Kidney glomerular epithelial cell (primary cell): ENCODE results near the gene CCDC15.

ENCODE experiments used
- DNase-seq: peaks from one replicate; lab custom pipeline; 2025; lab: John Stamatoyannopoulos, UW

CCDC15 gene

DNA sequence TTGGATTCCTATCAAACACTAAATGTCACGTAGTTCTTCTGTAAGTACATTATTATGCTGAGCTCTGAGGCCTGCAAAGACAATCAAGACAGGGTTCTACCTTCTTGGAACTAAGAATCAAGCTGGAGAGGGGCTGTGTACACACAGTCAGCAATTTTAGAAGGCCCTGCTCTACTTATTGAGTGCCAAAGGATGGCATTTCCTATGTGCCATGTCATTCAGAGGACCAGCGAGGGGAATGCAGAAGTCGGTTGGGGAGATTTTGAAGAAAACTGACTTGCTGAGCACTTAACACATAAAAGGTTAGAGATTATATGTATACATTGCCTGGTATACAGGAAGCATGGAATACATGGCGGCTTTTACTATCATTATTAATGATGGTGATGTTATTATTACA is 114.4 kb downstream of the CCDC15 start:
- no peak for DNase-seq

DNA sequence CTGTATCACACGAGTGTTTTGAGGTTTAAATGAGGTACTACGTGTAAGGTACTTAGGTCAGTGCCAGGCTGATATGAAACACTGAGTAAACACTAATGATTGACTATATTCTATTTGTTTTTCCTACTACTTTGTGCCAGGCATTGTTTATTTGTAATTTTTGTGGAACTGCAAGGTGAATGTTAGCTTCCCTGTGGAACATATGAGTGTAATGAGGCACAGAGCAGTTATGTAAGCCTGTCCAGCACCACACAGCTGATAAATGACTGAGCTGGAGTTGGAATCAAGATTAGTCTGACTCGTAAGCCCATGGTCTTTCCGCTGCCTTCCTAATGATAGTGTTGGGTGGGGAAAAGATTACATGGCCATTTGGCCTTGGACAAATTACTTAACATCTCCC is 115.0 kb downstream of the CCDC15 start:
- no peak for DNase-seq

- DNase-seq, result no peak
These were observed 115.8 kb downstream of the CCDC15 start for GRCh38 chr11:125069796-125070195.

GRCh38 chr11:125070699-125071254 is 116.8 kb downstream of the CCDC15 start:
- no peak for DNase-seq

GRCh38 chr11:125071435-125071834 is 117.4 kb downstream of the CCDC15 start:
- DNase-seq, result no peak

GRCh38 chr11:125071846-125072217 is 117.8 kb downstream of the CCDC15 start:
- no peak for DNase-seq

DNA sequence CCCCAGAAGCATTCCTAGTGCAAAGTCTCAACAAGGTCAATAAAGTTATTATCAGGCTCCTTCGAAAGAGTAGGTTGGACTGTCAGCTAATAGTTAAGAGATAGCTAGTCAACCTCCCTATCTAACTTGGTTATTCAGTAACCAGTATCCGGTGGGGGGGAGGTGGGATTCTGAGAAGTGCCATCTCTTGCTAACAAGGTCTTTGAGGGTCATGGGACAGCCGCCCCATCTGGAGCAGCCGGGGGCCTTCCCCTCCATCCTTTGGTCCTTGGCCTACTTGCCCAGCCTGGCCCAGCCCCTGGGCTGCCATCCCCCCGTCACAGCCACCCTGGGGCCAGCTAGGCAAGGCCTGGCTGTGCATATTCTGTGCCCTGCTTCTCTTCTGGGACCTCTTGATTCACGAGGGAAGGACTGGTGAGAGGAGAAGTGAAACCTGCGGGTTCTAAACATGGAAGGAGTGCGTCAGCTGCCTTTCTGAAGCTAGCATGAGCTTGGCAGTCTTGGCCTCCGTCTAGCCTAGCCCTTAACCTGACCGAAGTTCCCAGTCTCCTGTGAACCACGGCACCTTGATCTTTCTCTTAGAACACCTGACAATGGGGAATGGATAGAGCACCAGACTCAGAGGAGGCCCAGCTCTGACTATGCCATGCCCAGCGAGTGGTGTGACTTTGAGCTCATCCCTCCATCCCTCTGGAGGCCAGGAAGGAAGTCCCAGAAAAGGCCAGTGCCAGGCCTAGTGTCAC is 118.4 kb downstream of the CCDC15 start:
- no peak for DNase-seq

DNA sequence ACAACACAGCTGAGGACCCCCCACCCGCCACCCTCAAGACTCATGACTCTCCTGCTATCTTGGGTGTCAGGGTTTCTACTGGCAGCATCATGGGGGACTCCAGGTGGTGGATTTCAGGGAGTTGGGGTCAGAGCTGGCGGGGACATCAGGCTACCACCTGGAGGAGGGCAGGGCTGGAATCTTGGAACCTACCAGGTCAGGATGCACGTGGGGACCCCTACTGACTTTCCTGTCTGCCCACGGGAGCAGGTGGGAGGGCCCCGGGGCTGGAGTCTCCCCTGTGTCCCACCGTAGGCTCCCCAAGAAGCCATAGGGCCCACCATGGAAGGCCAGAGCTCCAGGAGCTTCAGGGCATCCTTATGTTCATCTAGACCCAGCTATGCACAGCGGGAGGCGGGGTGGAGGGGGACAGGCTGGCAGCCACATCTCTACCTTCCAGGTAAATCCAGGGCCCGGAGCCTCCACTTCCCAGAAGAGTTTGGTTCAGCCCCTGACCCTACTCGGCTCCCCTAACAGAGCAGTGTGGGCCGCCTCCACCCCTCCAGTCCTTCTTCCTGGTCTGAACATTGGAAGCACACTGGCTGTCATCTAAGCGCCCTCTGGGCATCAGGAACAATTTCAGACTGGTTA is 119.1 kb downstream of the CCDC15 start:
- no peak for DNase-seq

DNA sequence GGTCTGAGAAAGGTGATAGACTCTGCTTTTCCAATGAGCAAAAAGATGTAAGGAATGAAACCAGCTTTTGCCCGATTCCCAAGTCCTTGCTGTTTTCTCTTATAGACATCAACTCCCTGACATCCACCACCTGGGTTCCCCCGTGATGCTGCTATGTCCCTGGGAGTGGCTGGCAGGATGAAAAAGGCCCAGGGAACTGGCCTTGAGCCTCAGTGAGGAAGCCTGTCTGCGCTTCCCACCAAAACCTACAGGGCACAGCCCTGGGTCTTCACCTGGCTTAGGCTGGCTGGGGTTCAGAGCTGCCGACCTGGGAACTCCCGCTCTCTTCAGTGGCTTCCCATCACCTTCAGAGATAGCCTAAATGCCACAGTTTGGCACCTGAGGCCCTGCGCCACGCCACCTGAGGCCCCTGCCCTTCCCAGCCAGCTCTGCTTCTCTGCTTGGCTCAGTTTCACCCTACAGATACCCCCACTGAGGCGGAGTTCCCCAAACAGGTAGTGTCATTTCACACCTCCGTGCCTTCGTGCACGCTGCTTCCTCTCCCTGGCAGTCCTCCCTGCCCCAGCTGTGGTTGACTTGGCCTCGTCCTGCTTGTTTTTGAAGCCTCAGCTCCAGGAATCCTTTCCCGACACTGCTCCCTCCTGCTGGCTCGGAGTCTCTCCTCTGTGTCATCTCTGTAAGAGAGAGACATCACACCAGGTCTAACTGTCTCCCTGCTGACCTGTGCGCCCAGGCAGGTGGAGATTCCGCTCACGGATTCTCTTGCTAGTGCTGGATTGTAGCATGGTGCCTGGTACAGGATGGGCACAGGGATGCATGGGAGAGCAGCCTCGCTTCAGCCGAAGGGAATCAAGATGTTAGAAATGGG is 119.8 kb downstream of the CCDC15 start:
- DNase-seq, result no peak

DNA sequence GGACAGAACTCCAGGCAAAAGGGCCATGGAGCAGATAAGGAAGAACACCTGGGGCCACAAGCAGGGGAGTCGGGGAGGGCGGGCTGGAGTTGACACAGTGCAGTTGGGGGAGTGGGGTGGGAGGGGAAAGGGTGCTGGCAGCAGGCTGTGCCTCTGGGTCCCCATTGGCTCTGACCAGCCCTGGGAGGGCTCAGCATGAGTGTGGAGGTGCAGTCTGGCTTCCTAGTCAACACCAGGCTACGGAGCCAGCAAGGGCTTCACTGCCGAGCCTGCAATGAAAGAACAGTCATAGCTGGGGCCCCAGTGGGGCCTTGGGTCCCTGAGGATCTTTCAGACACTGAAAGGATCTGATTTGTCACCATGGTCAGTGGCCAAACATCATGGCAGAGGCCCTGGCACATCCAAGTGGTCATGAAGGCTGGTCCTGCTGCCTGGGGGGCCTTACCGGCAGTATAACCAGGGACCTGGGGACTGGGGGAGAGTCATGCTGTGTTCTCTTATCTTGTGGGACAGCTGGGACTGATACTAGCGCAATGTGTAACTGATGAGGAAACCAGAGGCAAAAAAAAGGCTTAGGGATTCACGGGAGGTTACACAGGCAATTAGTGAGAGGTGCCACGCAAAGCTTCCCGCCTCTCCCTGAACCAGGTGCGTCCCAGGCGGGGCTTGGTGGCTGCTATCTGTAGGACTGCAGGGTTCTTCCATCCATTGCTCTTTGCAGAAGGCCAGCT is 120.7 kb downstream of the CCDC15 start:
- no peak for DNase-seq

DNA sequence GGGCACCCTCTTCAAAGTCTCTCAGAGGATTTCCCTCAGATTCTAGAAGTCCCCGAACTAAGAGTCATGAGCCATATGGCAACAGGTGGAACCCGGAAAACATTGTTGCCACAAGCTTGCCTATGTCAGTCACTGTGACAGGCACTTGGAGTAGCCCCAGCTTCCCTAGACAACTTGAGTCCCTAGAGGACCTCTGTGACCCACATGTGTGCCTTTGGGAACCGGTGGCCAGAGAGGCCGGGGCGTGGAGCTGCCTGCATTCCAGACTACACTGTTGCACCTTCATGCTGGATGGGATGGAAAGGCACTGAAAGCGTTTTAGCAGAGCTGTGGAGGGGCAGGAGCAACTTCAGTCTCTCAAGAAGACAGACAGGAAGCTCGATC is 121.2 kb downstream of the CCDC15 start:
- DNase-seq, result no peak

GRCh38 chr11:125075900-125076317 is 121.9 kb downstream of the CCDC15 start:
- no peak for DNase-seq

DNA sequence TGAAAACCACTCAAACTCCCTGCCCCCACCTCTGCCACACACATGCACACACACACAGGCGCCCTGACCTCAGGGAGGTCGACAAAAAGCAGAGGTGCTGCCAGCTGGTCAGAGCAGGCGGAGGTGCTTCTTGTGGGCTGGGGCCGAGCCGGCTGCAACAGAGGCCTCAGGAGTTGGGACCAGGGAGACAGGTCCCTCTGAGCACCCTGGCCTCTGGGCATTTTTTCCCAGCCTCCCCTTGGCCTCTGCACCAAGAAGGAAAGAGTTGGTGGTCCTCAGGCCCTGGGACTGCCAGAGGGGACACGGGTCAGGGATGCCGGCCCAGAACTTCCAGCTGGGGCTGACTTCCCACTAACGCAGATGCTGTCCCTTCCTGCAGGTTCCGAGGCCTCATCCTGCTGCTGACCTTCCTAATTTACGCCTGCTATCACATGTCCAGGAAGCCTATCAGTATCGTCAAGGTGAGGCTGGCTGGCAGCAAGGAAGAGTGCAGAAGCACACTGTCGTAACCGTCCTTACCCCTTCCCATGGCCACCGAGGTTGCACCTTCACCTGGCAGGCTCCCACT is 122.5 kb downstream of the CCDC15 start:
- DNase-seq, result no peak

GRCh38 chr11:125078016-125078415 is 124.0 kb downstream of the CCDC15 start:
- no peak for DNase-seq

- no peak for DNase-seq
These were observed 124.6 kb downstream of the CCDC15 start for GRCh38 chr11:125078516-125079140.

DNA sequence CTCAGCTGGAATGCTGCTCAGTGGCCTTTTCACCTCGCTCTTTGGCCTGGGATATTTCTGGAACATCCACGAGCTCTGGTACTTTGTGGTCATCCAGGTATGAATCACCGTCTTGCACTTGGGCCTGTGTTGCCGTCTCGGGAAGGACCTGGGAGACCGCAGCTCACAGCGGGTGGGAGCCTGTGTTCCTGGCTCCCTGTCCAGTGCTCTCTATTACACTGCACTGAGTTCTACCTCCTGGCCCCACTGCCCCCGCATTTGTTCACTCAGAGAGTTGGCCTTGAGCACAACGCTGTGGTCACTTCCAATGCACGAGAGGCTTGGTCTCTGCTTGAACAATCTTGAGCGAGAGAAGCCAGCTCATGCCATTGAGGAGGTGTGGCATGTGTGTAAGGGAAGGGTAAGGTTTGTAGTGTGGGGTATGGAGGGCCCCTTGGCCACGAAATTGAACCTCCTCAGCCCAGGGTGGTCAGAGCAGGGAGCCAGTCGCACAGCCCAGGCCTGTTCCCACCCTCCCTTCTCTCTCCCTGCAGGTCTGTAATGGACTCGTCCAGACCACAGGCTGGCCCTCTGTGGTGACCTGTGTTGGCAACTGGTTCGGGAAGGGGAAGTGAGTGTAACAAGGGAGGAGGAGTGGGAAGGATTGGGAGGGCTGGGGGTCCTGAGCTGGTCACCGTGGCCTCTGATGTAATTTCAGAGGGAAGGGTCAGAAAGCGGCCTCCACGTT is 125.3 kb downstream of the CCDC15 start:
- no peak for DNase-seq

DNA sequence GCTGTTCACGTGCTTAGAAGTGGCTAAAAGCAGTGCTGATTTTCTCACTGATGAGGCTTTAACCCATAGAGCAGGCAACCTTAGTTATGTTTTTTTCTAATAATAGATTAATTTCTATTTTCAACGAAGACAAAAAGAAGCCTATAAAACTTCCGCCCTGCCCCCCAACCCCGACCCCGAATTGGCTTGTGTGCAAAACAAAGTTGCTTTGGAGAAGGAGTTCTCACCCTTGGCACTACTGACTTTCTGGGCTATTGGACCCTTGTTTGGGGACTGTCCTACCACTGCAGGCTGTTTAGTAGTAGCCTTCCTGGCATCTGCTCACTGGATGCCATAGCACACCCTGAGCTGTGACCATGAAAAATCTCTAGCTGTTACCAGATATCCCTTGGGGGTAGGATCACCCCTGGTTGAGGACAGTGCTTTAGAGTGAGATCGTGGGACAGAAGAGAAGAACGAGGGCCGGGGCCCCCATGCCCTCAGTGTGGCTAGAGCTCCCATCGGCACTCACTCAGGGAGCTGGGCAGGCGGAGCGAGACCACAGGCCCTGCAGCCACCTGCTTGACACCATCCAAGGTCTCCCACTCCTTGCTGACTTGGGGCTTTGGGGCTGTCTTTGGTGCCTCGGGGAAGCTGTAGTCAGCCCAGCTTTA is 126.0 kb downstream of the CCDC15 start:
- no peak for DNase-seq

- DNase-seq, result no peak
These were observed 126.5 kb downstream of the CCDC15 start for GRCh38 chr11:125080531-125080911.

DNA sequence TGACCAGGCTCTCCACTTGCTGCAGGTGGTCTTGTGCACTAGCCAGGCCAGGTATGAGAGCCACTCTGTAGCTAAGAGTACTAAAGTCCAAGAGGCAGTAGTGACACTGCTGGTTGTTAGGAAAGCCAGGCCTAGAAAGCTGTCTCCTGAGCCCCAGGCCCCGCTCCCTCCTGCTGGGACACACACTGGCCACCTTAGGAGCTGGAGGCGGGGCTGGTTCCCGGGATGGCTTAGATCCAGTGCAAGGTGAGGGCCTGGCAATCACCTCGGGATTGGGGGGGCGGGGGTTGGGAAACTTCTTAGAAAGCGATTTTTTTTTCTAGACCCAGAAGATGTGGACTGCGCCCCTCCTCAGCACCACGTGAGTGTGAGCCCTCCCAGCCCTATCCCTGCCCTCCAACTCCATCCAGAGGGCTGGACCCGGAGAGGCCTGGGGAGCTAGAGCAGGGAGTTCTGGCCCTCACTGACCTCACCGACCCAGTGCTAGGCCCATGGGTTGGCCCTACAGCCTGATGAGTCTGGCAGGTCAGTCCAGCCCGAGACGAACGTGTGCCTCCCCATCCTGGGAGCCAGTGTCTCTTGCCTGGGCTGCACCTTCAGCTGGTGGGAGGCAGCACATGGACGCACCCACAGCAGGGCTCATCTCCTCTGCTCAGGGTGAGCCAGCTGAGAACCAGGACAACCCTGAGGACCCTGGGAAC is 127.2 kb downstream of the CCDC15 start:
- no peak for DNase-seq
